ENCODE results near the gene ROR1. TPM values are rescaled to one million over a fixed set of nuclear protein-coding genes. Genes with fewer than 3 reads are reported as not detected.

Gene ROR1
- total and polyA plus RNA-seq, 3 donors from 2014 or later: 3.3 to 5.1 (median 4.6) TPM

DNA sequence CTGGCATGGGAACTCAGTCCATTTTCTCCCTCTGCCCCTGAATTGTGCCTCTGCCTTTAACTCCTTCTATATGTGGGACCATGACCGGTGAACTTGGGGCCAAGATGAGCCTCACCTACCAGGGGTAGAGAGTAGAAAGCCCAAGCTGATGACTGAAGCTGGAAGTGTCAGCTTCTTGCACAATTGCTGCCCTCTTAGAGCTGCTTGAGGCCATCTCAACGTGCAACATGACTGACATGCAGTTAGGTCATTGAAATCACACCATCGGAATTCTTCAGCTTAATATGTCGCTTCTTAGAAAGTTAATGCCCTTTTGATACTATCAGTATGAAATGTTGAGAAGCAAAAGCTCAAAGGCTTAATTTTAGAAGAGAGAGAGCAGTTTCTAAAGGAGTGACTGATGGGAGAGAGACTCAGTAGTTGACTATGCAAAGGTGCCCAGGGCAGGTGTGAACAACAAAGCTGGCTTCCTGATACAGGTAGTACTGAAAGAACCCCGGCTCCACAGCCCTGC lies 340.3 kb downstream of the ROR1 start:
- intact Hi-C loops (cut with DNase I; ENCODE audit: low total_unique reads): no loop called here
- Histone ChIP-seq H3K9me3 (no peaks in the 10 kb centered on the region), H3K27me3 (no peaks in the 10 kb centered on the region)

DNA sequence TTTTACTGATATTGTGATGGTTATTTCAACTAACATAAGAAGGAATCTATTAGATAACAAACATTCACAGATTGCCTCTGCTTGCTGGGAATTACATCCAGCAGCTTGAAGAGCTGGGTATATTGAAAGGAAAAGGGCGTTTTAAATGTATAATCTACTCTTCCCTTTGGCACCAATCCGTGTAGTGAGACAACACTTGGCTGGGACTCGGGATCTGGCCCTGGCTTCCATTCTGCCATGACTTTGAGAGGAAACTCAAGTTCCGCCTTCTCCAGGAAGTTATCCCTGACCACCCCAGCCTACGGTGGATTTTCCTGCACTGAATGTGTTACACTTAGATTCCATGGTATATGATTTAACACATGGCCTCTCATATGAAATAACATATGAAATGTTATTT lies 342.7 kb downstream of the ROR1 start:
- Histone ChIP-seq H3K27me3 (no peaks in the 10 kb centered on the region), H3K4me1 (no peaks in the 10 kb centered on the region), H3K4me3 (no peak overlapping the region), H3K36me3 (ENCODE audit: low read depth, missing control alignments) (no peaks in the 10 kb centered on the region), H3K27ac (no peak overlapping the region), H3K9me3 (no peaks in the 10 kb centered on the region)
- 70 to 78% methylated on average over 5 of the region's 5 CpGs for WGBS, 2 donors
- TF ChIP-seq POLR2A (IDR thresholded peaks at IDR 0.05): no peak
- TF ChIP-seq, protein P1, sequence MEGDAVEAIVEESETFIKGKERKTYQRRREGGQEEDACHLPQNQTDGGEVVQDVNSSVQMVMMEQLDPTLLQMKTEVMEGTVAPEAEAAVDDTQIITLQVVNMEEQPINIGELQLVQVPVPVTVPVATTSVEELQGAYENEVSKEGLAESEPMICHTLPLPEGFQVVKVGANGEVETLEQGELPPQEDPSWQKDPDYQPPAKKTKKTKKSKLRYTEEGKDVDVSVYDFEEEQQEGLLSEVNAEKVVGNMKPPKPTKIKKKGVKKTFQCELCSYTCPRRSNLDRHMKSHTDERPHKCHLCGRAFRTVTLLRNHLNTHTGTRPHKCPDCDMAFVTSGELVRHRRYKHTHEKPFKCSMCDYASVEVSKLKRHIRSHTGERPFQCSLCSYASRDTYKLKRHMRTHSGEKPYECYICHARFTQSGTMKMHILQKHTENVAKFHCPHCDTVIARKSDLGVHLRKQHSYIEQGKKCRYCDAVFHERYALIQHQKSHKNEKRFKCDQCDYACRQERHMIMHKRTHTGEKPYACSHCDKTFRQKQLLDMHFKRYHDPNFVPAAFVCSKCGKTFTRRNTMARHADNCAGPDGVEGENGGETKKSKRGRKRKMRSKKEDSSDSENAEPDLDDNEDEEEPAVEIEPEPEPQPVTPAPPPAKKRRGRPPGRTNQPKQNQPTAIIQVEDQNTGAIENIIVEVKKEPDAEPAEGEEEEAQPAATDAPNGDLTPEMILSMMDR (IDR thresholded peaks at IDR 0.05): no peak
- DNase-seq: no peak
- intact Hi-C loops (cut with DNase I; ENCODE audit: low total_unique reads): no loop called here

More for the DNA sequence above, 340.3 kb downstream of the ROR1 start:
- no peak for DNase-seq
- H3K4me3 ChIP-seq: no peak overlapping the region
- WGBS, 2 donors: 93 to 97% methylated on average over 5 of the region's 5 CpGs
- no peaks in the 10 kb centered on the region for H3K4me1 ChIP-seq
- no peak overlapping the region for H3K27ac ChIP-seq
- no peaks in the 10 kb centered on the region for H3K36me3 ChIP-seq (ENCODE audit: low read depth, missing control alignments)
- no peak for TF ChIP-seq POLR2A (IDR thresholded peaks at IDR 0.05)
- TF ChIP-seq, protein P1 (IDR thresholded peaks at IDR 0.05): no peak

DNA sequence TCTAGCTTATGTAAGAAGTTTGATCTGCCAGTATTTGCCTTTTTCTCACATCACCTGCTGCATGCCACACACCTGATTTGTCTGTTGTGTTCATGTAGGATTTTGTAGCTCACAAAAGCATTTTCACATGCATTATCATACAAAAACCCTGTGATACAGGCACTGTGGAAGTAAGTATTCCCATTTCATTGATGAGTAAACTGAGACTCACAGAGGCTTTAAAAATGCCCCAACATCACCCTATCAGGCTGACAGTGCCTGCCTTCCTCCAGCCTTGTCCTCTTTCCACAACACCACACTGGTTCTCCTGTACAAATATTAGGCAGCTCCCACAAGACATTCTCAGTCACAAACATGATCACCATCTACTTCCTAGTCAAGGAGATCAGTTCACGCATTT lies 343.7 kb downstream of the ROR1 start:
- Histone ChIP-seq H3K27me3 (no peaks in the 10 kb centered on the region), H3K4me1 (no peaks in the 10 kb centered on the region), H3K27ac (no peak overlapping the region), H3K4me3 (no peak overlapping the region), H3K9me3 (no peaks in the 10 kb centered on the region), H3K36me3 (ENCODE audit: low read depth, missing control alignments) (no peaks in the 10 kb centered on the region)
- TF ChIP-seq, protein P1 (IDR thresholded peaks at IDR 0.05): no peak
- intact Hi-C loops (cut with DNase I; ENCODE audit: low total_unique reads): no loop called here
- no peak for DNase-seq
- 60 to 100% methylated on average over 1 of the region's 1 CpG for WGBS, 2 donors

DNA sequence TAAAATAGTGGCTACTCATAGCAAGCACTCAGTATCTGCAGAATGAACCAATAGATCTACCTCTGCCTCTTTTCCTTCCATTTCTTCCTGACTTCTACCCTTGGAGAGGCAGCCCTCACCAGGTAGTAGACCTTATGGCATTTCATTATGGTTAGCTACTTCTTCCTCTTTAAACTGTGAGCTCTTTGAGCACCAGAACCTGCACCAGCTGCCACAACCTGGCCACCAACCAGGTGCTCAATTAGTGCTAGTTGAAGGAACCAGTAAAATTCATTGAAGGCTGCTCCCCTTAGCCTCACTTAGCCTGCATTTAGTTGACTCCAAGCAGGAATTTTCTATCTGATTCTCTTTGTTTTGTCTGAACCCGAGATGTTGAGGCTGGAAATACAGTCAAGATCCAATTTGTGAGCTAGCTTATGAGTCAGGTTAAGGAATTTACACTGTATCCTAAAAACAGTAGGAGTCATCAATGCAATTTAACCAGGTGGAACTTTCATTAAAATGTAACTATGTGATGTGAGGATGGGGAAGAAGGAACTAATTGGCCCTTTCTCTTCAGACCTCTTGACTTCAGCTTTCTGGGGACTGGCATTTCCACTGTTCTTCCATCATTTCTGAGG lies 348.1 kb downstream of the ROR1 start:
- no peaks in the 10 kb centered on the region for H3K9me3 ChIP-seq
- no peaks in the 10 kb centered on the region for H3K4me1 ChIP-seq
- no peak overlapping the region for H3K4me3 ChIP-seq
- no peaks in the 10 kb centered on the region for H3K27me3 ChIP-seq
- intact Hi-C loops (cut with DNase I; ENCODE audit: low total_unique reads): no loop called here
- WGBS, 2 donors: 90 to 100% methylated on average over 1 of the region's 1 CpG
- no peak for DNase-seq
- TF ChIP-seq, protein P1 (IDR thresholded peaks at IDR 0.05): no peak
- no peak for TF ChIP-seq POLR2A (IDR thresholded peaks at IDR 0.05)
- H3K27ac ChIP-seq: no peak overlapping the region
- H3K36me3 ChIP-seq (ENCODE audit: low read depth, missing control alignments): no peaks in the 10 kb centered on the region

DNA sequence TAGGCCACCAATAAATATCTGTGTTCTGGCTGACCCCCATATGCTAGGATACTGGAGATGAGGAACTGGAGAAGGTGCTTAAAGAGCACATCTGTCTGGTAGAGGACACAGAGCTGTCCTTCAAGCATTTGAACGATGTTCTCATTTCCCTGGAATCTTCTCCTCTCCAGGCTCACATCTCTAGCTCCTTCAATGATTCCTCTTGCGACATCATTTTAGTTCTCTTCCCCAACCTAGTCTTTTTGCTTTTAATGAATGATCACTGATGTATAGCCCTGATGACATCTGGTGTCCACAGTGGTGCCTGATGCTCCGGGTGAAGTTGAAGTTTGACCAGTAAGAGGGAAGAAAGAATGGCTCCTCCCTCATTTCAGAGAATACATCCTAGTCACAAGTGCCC lies 348.8 kb downstream of the ROR1 start:
- Histone ChIP-seq H3K9me3 (no peaks in the 10 kb centered on the region), H3K27ac (no peak overlapping the region), H3K36me3 (ENCODE audit: low read depth, missing control alignments) (no peaks in the 10 kb centered on the region), H3K4me3 (no peak overlapping the region), H3K27me3 (no peaks in the 10 kb centered on the region), H3K4me1 (no peaks in the 10 kb centered on the region)
- DNase-seq: no peak
- TF ChIP-seq, protein P1 (IDR thresholded peaks at IDR 0.05): no peak
- no peak for TF ChIP-seq POLR2A (IDR thresholded peaks at IDR 0.05)
- WGBS, 2 donors: 96 to 98% methylated on average over 3 of the region's 3 CpGs
- intact Hi-C loops (cut with DNase I; ENCODE audit: low total_unique reads): no loop called here

Measured in testis (tissue), 3 donors.